Stomach smooth muscle (tissue), 2 donors: ENCODE results near the gene NAALAD2.
"Not testable (repeated sequence)": the region's sequence is repeated elsewhere in the genome, so short reads cannot be mapped to it uniquely, and the experiment has no call there.

Source experiments
- H3K27ac ChIP-seq: one replicate; pipeline ENCODE4 v1.7.0; 2013; ENCODE audit warnings: mild to moderate bottlenecking, low read length, inconsistent platforms
- H3K27me3 ChIP-seq, 2 donors: one replicate each; pipeline ENCODE4 v1.7.0; 2013; ENCODE audit warnings: low read length in 2 of 2; ENCODE audit not compliant: insufficient read depth in 2 of 2, control insufficient read depth in 1 of 2
- H3K36me3 ChIP-seq, 2 donors: one replicate each; pipeline ENCODE4 v1.7.0; 2013; ENCODE audit warnings: low read length in 2 of 2; ENCODE audit not compliant: control insufficient read depth in 2 of 2, insufficient read depth in 2 of 2
- H3K4me1 ChIP-seq: one replicate; pipeline ENCODE4 v1.7.0; 2013; ENCODE audit warnings: low read length; ENCODE audit not compliant: control insufficient read depth, insufficient read depth
- H3K4me3 ChIP-seq, 2 donors: one replicate each; pipeline ENCODE4 v1.7.0; 2013; ENCODE audit warnings: low read length in 2 of 2
- H3K9ac ChIP-seq, 2 donors: one replicate each; pipeline ENCODE4 v1.7.0; 2013; ENCODE audit warnings: low read length in 2 of 2, mild to moderate bottlenecking in 1 of 2
- H3K9me3 ChIP-seq, 2 donors: one replicate each; pipeline ENCODE4 v1.7.0; 2013; ENCODE audit warnings: low read length in 2 of 2; ENCODE audit not compliant: control insufficient read depth in 2 of 2
- donor health status: healthy.
- donor health status: Pancreatic carcinoma.

The NAALAD2 gene

GRCh38 chr11:90133560-90134477 is 644 bp upstream of the NAALAD2 start:
- no peaks in the 10 kb centered on the region for H3K9me3 ChIP-seq
- H3K4me3 ChIP-seq = peak overlapping the region; percentile 54 to 72
- no peak overlapping the region for H3K27ac ChIP-seq
- H3K9ac ChIP-seq = no peak overlapping the region
- H3K4me1 ChIP-seq = no peaks in the 10 kb centered on the region
- H3K36me3 ChIP-seq = no peaks in the 10 kb centered on the region
- H3K27me3 ChIP-seq = peaks cover 0 to 9% of the 10 kb centered on the region in 2 donors

GRCh38 chr11:90135016-90135415 is 553 bp downstream of the NAALAD2 start:
- no peak overlapping the region for H3K9ac ChIP-seq

GRCh38 chr11:90148900-90149299 is 14.4 kb downstream of the NAALAD2 start:
- H3K4me3 ChIP-seq = no peak overlapping the region
- no peak overlapping the region for H3K9ac ChIP-seq
- no peak overlapping the region for H3K27ac ChIP-seq
- H3K4me1 ChIP-seq = no peaks in the 10 kb centered on the region
- no peaks in the 10 kb centered on the region for H3K36me3 ChIP-seq
- H3K9me3 ChIP-seq = no peaks in the 10 kb centered on the region
- H3K27me3 ChIP-seq = no peaks in the 10 kb centered on the region

More at GRCh38 chr11:90135016-90135415, 553 bp downstream of the NAALAD2 start:
- H3K4me3 ChIP-seq = peak overlapping the region; percentile 54 to 72
- H3K27ac ChIP-seq = no peak overlapping the region
- H3K27me3 ChIP-seq = peaks cover 0 to 9% of the 10 kb centered on the region in 2 donors
- H3K4me1 ChIP-seq = no peaks in the 10 kb centered on the region
- no peaks in the 10 kb centered on the region for H3K9me3 ChIP-seq
- no peaks in the 10 kb centered on the region for H3K36me3 ChIP-seq

- H3K36me3 ChIP-seq, H3K27ac ChIP-seq, H3K9me3 ChIP-seq, H3K27me3 ChIP-seq, H3K4me3 ChIP-seq, H3K4me1 ChIP-seq, H3K9ac ChIP-seq: not testable (repeated sequence)
These were observed 32.6 kb downstream of the NAALAD2 start for GRCh38 chr11:90166982-90167573.

GRCh38 chr11:90167704-90168103 is 33.2 kb downstream of the NAALAD2 start:
- H3K9me3 ChIP-seq, H3K4me3 ChIP-seq, H3K36me3 ChIP-seq, H3K27ac ChIP-seq, H3K4me1 ChIP-seq, H3K9ac ChIP-seq, H3K27me3 ChIP-seq: not testable (repeated sequence)

- Histone ChIP-seq H3K4me1 (no peaks in the 10 kb centered on the region), H3K9me3 (no peaks in the 10 kb centered on the region), H3K9ac (no peak overlapping the region), H3K27me3 (no peaks in the 10 kb centered on the region), H3K4me3 (no peak overlapping the region), H3K27ac (no peak overlapping the region), H3K36me3 (no peaks in the 10 kb centered on the region)
These were observed 34.1 kb downstream of the NAALAD2 start for GRCh38 chr11:90168571-90168970.

- Histone ChIP-seq H3K9ac (no peak overlapping the region), H3K9me3 (no peaks in the 10 kb centered on the region), H3K4me1 (no peaks in the 10 kb centered on the region), H3K27ac (no peak overlapping the region), H3K27me3 (no peaks in the 10 kb centered on the region), H3K36me3 (no peaks in the 10 kb centered on the region), H3K4me3 (no peak overlapping the region)
These were observed 36.9 kb downstream of the NAALAD2 start for GRCh38 chr11:90171359-90171758.

GRCh38 chr11:90176069-90176468 is 41.6 kb downstream of the NAALAD2 start:
- Histone ChIP-seq H3K4me1 (no peaks in the 10 kb centered on the region), H3K27me3 (no peaks in the 10 kb centered on the region), H3K9ac (no peak overlapping the region), H3K36me3 (no peaks in the 10 kb centered on the region), H3K27ac (no peak overlapping the region), H3K4me3 (no peak overlapping the region), H3K9me3 (no peaks in the 10 kb centered on the region)

GRCh38 chr11:90178751-90179150 is 44.3 kb downstream of the NAALAD2 start:
- Histone ChIP-seq H3K36me3 (no peaks in the 10 kb centered on the region), H3K9me3 (no peaks in the 10 kb centered on the region), H3K27me3 (no peaks in the 10 kb centered on the region), H3K27ac (no peak overlapping the region), H3K4me3 (no peak overlapping the region), H3K4me1 (no peaks in the 10 kb centered on the region), H3K9ac (no peak overlapping the region)

- Histone ChIP-seq H3K27ac (no peak overlapping the region), H3K27me3 (no peaks in the 10 kb centered on the region), H3K9ac (no peak overlapping the region), H3K4me1 (no peaks in the 10 kb centered on the region), H3K4me3 (no peak overlapping the region), H3K36me3 (no peaks in the 10 kb centered on the region), H3K9me3 (no peaks in the 10 kb centered on the region)
These were observed 45.5 kb downstream of the NAALAD2 start for GRCh38 chr11:90179923-90180322.

GRCh38 chr11:90187839-90188238 is 53.4 kb downstream of the NAALAD2 start:
- no peaks in the 10 kb centered on the region for H3K36me3 ChIP-seq

More at GRCh38 chr11:90187839-90188238, 53.4 kb downstream of the NAALAD2 start:
- Histone ChIP-seq H3K4me1 (no peaks in the 10 kb centered on the region), H3K9me3 (no peaks in the 10 kb centered on the region), H3K27me3 (no peaks in the 10 kb centered on the region), H3K4me3 (no peak overlapping the region), H3K27ac (no peak overlapping the region), H3K9ac (no peak overlapping the region)
